Psoas muscle (tissue), 8 donors: ENCODE measurements around the gene SLC24A4. TPM values are rescaled to one million over a fixed set of nuclear protein-coding genes. Genes with fewer than 3 reads are reported as not detected.

ENCODE experiments used
- ATAC-seq, 4 donors: fragments of 200-7000 bp; cut with Tn5 transposase; one replicate each; pipeline ENCODE4 v1.9.1; 2020; ENCODE audit warnings: moderate library complexity in 3 of 4, mild to moderate bottlenecking in 2 of 4
- DNase-seq, 2 donors: peaks; one replicate each; pipeline ENCODE4 v3.0.0-alpha.2; 2020
- H3K27ac ChIP-seq: fragments of 200-600 bp; one replicate; pipeline ENCODE4 v1.8.0; 2022
- H3K27me3 ChIP-seq, 3 donors: fragments of 200-600 bp in 1 of 3; one replicate each; pipeline versions ENCODE4 v1.6.1 to v1.8.0; 2013 to 2022; ENCODE audit warnings: low read length in 2 of 3, mild to moderate bottlenecking in 2 of 3, moderate library complexity in 1 of 3; ENCODE audit not compliant: insufficient read depth in 3 of 3
- H3K36me3 ChIP-seq, 2 donors: fragments of 200-600 bp in 1 of 2; one replicate each; pipeline versions ENCODE4 v1.6.1 to v1.8.0; 2013 to 2022; ENCODE audit warnings: low read depth in 1 of 2, mild to moderate bottlenecking in 1 of 2, moderate library complexity in 1 of 2; ENCODE audit not compliant: insufficient read depth in 1 of 2
- H3K4me1 ChIP-seq: fragments of 200-600 bp; one replicate; pipeline ENCODE4 v1.8.0; 2022
- H3K4me3 ChIP-seq: fragments of 200-600 bp; one replicate; pipeline ENCODE4 v1.8.0; 2022; ENCODE audit warnings: mild to moderate bottlenecking
- H3K9me3 ChIP-seq: fragments of 200-600 bp; one replicate; pipeline ENCODE4 v1.8.0; 2022
- CTCF ChIP-seq: fragments of 200-600 bp; IDR thresholded peaks from one replicate; pipeline ENCODE4 v1.8.0; 2022; ENCODE audit warnings: antibody characterized with exemption
- WGBS, 3 donors: extraction: QIAGEN DNeasy Blood & Tissue Kit; methylation state at CpG; one replicate each; pipeline versions ENCODE4 v1.1.6 to v1.1.7; 2013; 5-methylcytosine and 5-hydroxymethylcytosine counted together
- intact Hi-C, 2 donors: fragments of 100-400 bp; cut with DNase I; formaldehyde crosslinking; loops; one replicate each; pipeline versions ENCODE4 v1.11.0 to v1.14.2; 2022
- polyA plus RNA-seq, 3 donors: library from polyadenylated mRNA; stranded (reverse); fragments of 200-250 nt; gene quantifications; one replicate each; pipeline ENCODE4 v1.2.3, GENCODE V29; 2013
- total RNA-seq, 4 donors: library from RNA; stranded (reverse); fragmentation: NEBNext Ultra II Directional in 2 of 4; extraction: Animal tissue kit (Norgen Biotek cat#: 25700) in 2 of 4; gene quantifications; one replicate each; pipeline versions ENCODE4 v1.2.1 to v1.2.4, GENCODE V29; 2021 to 2023
- donor health status: healthy with polysubstance abuse.
- donor health status: DM: no; HTN: no; CAD: no; lungs with moderate emphysema.
- donor health status: Bipolar disorder and iron deficiency.
- donor health status: healthy.
- donor health status: DM: yes; HTN: yes; CAD: no.
- donor health status: DM: no; HTN: no; CAD: no.
- donor health status: DM: no; HTN: no; CAD: no.
- donor health status: DM: yes; HTN: yes; CAD: no.

Gene SLC24A4
- total and polyA plus RNA-seq, 7 donors: 0.21 to 2.3 (median 0.34) TPM

DNA sequence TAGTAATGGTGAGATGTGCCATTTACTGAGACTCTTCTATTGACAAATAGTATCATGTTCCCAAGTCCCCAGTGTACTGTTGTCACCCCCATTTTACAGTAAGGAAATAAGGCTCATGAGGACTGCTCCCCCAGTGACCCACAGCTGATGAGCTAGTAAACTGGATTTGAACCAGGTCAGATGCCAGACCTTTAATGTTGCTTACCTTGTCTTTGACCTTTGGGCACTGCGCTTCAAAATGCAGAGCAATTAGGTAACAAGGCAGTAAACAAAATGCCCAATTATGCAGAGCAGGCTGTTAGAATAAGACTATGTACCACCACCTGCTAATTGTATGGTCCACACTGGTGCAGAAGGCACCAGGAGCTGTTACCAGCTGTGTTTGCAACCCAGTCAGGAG is 152.1 kb downstream of the SLC24A4 start:
- H3K27ac ChIP-seq: no peak overlapping the region
- no peaks in the 10 kb centered on the region for H3K36me3 ChIP-seq
- intact Hi-C loops: no loop called here
- 96 to 100% (median 96%) methylated on average over 1 of the region's 1 CpG for WGBS, 3 donors
- ATAC-seq (no peak), DNase-seq (no peak)
- no peak overlapping the region for H3K4me3 ChIP-seq
- H3K27me3 ChIP-seq: no peaks in the 10 kb centered on the region
- no peaks in the 10 kb centered on the region for H3K4me1 ChIP-seq
- peaks cover 2% of the 10 kb centered on the region for H3K9me3 ChIP-seq
- TF ChIP-seq CTCF: no peak

- 53 to 57% (median 53%) methylated on average over 14 of the region's 14 CpGs for WGBS, 3 donors
- H3K27ac ChIP-seq: no peak overlapping the region
Measured at GRCh38 chr14:92475451-92476187, 152.7 kb downstream of the SLC24A4 start.

DNA sequence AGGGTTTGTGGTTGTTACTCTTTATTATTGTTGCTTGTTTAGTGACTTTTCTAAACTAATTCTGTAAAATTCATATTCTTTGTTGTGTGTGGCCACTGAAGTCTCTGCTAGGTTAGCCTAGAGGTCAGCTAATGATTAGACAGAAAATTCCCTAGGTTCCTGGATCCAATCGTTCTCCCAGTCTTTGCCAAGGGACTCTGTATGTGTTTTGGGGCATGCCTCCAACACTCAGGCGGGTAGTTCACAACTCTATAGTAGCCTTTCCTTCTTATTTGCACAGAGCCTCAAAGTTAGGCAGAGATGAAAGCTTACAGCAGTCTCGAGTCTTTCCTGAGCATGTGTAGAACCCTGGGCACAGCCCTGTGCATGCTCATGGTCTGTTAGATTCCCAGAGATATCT is 157.9 kb downstream of the SLC24A4 start:
- H3K27me3 ChIP-seq: no peaks in the 10 kb centered on the region
- 83 to 90% (median 83%) methylated on average over 3 of the region's 3 CpGs for WGBS, 3 donors
- no peaks in the 10 kb centered on the region for H3K9me3 ChIP-seq
- no peak overlapping the region for H3K27ac ChIP-seq
- no peaks in the 10 kb centered on the region for H3K4me1 ChIP-seq
- ATAC-seq (no peak), DNase-seq (no peak)
- intact Hi-C loops: no loop called here
- no peak for TF ChIP-seq CTCF
- no peak overlapping the region for H3K4me3 ChIP-seq
- H3K36me3 ChIP-seq: no peaks in the 10 kb centered on the region

More at GRCh38 chr14:92475451-92476187, 152.7 kb downstream of the SLC24A4 start:
- Histone ChIP-seq H3K9me3 (no peaks in the 10 kb centered on the region), H3K27me3 (no peaks in the 10 kb centered on the region), H3K4me1 (no peaks in the 10 kb centered on the region), H3K4me3 (no peak overlapping the region), H3K36me3 (no peaks in the 10 kb centered on the region)
- DNase-seq (peak; percentile 79 to 85), ATAC-seq (peak; percentile 19 to 80 (median 61))
- intact Hi-C loops: no loop called here
- TF ChIP-seq CTCF: no peak

DNA sequence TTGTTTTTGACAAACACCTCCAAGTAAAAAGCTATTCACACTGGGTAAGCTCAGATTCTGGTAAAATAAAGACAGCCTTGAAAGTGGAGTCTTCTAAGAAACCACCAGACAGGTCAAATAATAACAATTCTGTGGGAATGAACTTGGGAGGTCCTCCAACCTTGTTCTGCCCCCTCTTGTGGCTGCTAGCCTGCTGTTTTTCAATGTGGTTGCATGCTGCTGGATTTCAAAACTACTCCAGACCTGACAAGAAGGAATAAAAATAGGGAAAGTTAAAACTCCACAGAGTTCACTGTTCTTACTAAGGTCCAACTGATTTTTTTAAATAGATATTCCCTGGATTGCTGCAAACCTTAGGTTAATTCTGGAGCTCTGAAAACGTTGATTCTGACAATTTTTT is 158.4 kb downstream of the SLC24A4 start:
- intact Hi-C loops: no loop called here
- TF ChIP-seq CTCF: no peak
- Histone ChIP-seq H3K27me3 (no peaks in the 10 kb centered on the region), H3K27ac (no peak overlapping the region), H3K36me3 (no peaks in the 10 kb centered on the region), H3K4me3 (no peak overlapping the region), H3K9me3 (no peaks in the 10 kb centered on the region), H3K4me1 (no peaks in the 10 kb centered on the region)
- WGBS, 3 donors: 19 to 53% (median 50%) methylated on average over 1 of the region's 1 CpG
- no peak for DNase-seq
- ATAC-seq: no peak
